ENCODE data around the gene NTSR1. TPM values are rescaled to one million over a fixed set of nuclear protein-coding genes. Genes with fewer than 3 reads are reported as not detected.

NTSR1 gene
- total RNA-seq, 2 donors from 2014 or later, result 0.14 TPM; not detected in 1

DNA sequence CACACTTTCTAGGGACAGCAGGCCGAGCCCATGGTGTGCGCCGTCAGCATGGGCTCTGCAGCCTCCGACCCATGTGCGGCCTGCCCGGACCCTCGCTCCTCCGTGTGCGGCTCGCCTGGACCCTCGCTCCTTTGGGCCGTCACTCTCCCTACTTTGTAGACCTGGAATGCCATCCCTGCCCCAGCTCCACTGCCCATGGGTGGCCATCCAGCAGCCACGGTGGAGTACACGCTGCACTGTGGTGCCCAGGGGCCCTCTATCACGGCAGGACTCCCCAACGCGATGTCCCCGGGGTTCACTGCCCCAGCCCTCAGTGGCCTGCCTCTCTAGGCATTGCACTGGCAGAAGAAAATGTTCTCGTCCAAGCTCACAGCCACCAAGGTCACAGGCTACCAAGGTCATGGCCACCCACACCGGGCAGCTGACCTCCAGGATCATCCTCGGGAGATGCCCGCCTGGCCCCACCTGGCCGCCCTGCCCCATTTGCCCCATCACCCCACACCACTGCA is 63.5 kb downstream of the NTSR1 start:
- no peak for DNase-seq (ENCODE audit: low spot score)
- intact Hi-C loops (cut with DNase I), result loop anchor here in 1 of 2 donors (5.0 to 10.0 kb wide), 3 partner anchors 97 to 1190 kb away; no protein-coding TSS in a partner anchor

DNA sequence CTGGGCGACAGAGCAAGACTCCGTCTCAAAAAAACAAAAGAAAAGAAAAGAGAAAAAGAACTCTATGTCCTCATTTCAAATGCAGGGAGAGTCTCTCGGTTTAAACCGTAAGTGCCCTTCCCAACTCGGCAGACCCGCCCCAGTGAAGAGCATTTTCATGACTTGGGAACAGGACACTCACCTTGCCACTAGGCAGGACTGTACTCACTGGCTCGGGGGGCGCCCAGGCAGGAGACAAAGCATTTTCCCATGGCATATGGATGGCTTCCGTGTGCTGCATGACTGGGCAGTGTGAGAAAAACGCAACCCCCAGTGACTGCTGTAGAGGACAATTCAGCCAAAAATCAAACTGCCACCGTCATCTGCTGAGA is 64.0 kb downstream of the NTSR1 start:
- intact Hi-C loops (cut with DNase I), result loop anchor here in 1 of 2 donors (5.0 to 10.0 kb wide), 3 partner anchors 98 to 1190 kb away; no protein-coding TSS in a partner anchor
- no peak for DNase-seq (ENCODE audit: low spot score)

DNA sequence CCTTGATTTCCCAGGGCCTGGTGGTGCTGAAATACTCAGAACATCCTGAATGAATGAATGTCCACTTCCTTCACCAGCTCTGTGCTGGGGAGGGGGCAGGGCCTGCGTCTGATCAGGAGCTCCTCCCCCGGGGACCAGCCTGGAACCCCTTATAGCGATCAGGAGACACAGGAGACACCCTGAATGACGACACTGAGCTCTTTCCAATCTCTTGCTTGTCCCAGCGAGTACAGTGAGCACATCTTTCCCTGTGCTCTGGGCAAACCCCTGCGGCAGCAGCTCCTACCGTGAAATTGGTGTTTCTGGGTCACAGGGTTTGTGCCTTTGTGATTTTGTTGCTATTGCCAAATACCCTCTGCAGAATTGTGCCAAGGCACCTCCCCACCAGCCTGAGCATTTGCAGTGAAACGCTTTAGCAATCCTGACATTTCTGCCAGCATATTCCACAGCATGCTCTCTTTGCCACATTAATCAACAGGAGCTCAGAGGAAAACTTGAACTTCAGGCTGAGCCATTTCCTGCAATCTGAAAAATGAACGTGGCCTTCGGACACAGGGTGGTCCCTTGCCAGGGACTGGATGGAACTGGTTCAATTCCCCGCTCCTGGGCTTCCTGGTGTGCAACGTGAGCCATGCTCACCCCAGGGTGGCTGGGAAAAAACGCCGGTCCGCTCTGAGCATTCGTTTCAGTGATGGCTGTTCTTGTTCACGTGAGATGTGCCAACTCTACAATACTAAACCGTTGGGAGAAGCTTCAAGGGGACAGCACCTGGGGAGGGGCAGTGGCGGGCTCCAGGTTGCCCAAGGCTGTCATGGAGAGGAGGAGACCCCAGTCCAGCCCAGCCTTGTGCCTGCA is 64.6 kb downstream of the NTSR1 start:
- intact Hi-C loops (cut with DNase I), result loop anchor here in 1 of 2 donors (5.0 to 10.0 kb wide), 3 partner anchors 98 to 1191 kb away; no protein-coding TSS in a partner anchor
- no peak for DNase-seq (ENCODE audit: low spot score)

DNA sequence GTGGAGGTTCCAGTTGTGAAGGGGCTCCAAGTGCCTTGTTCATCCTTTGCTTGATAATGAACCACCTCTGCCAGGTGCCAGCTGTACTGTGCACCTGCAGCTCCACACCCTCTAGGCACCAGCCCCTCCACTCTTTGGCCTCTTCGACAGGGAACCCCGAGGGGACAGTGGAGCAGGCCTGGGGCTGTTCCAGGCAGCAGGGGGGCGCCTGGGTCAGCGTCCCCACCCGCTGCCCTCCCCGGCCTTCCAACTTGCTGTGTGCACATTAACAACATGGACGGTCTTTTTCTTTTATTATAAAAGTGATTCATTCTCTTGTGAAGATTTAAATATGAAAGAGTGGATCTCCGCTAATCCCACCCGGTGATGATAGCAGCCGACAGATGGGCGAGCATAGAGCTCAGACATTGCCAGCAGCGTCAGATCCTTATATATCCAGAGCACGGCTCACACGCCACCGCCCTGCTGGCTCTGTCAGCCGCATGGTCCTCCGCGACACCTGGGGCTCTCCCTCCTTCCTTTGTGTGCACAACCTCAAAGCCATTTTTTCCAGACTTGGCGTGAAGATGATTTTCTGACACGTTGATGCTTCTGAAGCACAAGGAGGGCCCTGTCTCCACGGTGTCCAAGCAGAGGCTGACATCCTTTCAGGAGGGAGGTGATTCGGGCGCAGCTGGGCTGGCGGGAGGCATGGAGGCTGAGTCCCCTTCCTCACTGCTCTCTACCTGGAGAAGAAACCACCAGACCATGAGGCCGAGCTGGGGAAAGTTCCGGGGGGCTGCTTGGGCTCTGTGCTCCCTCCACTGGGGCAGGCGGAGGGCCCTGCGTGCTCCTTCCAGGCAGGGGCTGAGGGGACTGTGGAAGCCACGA is 65.4 kb downstream of the NTSR1 start:
- intact Hi-C loops (cut with DNase I), result loop anchor here in 1 of 2 donors (5.0 to 10.0 kb wide), 3 partner anchors 99 to 1192 kb away; no protein-coding TSS in a partner anchor
- no peak for DNase-seq (ENCODE audit: low spot score)

DNA sequence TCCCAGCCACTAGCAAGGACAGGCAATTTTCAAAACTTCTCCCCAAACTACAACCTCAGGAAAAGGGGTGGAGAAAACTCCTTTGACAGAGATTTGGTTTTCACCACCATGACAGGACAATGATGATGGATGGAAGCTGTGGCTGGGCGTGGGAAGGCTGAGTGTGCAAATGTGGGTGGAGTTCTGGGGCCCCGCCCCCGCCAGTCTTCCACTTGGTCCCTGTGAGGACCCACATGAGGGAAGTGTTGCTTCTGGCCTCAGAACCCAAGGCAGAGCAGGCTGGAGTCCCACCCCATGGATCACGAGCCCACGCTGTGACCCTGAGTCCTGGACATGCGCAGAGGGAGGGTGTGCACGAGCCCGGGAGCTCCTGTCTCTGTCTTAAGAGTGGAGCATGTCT is 66.1 kb downstream of the NTSR1 start:
- no peak for DNase-seq (ENCODE audit: low spot score)
- intact Hi-C loops (cut with DNase I), result loop anchor here in 1 of 2 donors (5.0 to 10.0 kb wide), 3 partner anchors 100 to 1192 kb away; no protein-coding TSS in a partner anchor

DNA sequence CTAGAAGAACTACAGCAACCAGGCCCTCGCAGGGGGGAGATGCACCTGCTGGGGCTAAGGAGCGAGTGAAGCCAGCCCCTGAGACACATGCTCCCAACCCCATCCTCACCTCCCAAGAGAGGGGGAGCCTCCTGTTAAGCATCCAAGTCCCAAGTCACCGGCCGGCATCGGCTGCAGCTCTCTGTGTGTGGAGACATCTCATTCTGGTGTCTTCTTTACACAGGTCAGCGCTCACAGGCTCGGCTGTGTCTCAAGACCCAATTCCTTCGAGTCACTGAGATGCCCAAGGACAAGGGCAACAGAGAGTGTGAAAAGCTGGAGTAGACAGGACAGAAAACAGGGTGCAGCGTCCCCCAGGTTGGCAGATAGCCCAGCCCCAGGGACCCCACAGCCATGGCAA is 66.6 kb downstream of the NTSR1 start:
- DNase-seq (ENCODE audit: low spot score), result no peak
- intact Hi-C loops (cut with DNase I), result loop anchor here in 1 of 2 donors (10.0 kb wide), 2 partner anchors 100 to 270 kb away; no protein-coding TSS in a partner anchor

DNA sequence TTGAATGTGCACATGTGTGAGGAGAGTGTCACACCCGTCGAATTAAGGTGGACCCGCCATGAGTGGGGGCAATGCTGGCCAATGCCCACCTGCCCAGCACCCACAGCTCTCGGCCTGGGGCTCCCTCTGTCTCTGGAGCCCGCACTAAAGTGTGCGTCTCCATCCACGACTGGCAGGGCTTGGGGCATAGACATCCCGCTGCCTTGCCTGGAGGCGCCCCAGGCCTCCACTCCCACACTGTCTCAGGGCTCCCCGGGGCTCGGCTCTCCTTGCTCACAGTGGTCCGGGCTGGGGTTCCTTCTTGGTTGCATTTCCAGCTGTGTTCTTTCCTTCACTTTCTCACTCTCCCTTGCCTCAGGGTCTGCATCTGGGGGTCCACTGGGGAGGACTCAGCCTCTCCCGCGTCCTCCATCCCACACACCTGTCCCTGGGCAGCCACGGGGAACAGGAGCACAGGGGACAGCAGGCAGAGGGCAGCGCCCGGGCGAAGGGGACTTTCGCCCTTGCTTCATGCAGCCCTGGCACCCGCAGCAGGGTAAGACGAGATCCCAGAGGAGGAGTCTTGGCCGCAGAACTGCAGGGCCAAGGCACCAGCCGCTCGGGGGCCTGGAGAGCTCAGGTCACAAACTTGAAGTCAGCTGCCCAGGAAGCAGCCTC is 67.5 kb downstream of the NTSR1 start:
- no peak for DNase-seq (ENCODE audit: low spot score)
- intact Hi-C loops (cut with DNase I), result loop anchor here in 1 of 2 donors (10.0 kb wide), 2 partner anchors 101 to 271 kb away; no protein-coding TSS in a partner anchor

DNA sequence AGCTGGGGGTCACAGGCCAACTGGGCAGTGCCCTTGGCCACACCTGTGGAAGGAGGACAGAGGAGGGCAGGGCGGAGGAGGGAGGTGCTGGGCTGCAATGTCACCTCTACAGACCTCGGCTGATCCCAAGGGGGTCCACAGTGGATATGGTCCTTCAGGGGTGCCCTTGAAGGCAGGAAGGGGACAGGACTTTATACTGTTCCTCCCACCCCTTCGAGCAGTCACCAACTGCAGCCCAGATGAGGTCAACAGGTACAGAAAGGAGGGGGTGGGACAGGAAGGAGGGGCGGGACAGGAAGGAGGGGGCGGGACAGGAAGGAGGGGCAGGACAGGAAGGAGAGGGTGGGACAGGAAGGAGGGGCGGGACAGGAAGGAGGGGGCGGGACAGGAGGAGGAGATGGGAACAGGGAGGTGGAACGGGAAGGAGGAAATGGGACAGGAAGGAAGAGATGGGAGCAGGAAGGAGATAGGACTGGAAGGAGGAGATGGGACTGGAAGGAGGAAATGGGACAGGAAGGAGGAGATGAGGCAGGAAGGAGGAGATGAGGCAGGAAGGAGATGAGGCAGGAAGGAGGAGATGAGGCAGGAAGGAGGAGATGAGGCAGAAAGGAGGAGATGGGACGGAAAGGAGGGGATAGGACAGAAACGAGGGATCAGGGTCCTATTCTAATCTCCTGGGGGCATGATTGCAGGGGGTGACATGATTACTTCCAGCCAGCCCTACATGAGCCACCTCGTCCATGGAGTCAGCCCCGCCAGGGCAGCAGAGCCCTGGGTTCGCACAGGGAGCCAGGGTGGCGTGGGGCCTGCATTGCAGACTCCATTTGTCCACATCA is 68.3 kb downstream of the NTSR1 start:
- intact Hi-C loops (cut with DNase I), result loop anchor here in 1 of 2 donors (10.0 kb wide), 2 partner anchors 102 to 272 kb away; no protein-coding TSS in a partner anchor

DNA sequence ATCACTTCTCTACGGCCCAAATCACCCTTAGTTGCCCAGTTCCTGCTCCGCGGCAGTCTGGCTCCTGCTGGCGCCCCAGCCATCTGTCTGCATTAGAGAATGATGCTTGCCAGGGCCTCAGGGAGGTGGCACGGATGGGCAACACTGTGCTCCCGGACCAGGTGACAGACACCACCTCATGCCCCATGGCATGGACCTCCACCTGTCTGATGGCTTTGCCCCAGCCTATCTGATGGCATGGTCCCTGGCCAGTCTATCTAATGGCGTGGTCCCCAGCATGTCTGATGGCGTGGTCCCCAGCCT is 68.8 kb downstream of the NTSR1 start:
- no peak for DNase-seq (ENCODE audit: low spot score)
- intact Hi-C loops (cut with DNase I), result loop anchor here in 1 of 2 donors (10.0 kb wide), 2 partner anchors 103 to 273 kb away; no protein-coding TSS in a partner anchor

More for the DNA sequence above, 68.3 kb downstream of the NTSR1 start:
- DNase-seq (ENCODE audit: low spot score), result no peak

DNA sequence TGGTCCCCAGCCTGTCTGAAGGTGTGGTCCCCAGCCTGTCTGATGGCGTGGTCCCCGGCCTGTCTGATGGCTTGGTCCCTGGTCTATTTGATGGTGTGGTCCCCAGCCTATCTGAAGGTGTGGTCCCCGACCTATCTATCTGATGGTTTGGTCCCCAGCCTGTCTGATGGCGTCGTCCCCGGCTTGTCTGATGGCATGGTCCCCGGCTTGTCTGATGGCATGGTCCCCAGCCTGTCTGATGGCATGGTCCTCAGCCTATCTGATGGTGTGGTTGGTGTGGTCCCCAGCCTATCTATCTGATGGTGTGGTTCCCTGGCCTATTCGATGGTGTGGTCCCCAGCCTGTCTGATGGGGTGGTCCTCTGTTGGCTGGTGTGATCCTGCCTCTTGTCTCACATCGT is 69.4 kb downstream of the NTSR1 start:
- DNase-seq (ENCODE audit: low spot score), result no peak
- intact Hi-C loops (cut with DNase I), result loop anchor here in 1 of 2 donors (10.0 kb wide), 2 partner anchors 103 to 273 kb away; no protein-coding TSS in a partner anchor

DNA sequence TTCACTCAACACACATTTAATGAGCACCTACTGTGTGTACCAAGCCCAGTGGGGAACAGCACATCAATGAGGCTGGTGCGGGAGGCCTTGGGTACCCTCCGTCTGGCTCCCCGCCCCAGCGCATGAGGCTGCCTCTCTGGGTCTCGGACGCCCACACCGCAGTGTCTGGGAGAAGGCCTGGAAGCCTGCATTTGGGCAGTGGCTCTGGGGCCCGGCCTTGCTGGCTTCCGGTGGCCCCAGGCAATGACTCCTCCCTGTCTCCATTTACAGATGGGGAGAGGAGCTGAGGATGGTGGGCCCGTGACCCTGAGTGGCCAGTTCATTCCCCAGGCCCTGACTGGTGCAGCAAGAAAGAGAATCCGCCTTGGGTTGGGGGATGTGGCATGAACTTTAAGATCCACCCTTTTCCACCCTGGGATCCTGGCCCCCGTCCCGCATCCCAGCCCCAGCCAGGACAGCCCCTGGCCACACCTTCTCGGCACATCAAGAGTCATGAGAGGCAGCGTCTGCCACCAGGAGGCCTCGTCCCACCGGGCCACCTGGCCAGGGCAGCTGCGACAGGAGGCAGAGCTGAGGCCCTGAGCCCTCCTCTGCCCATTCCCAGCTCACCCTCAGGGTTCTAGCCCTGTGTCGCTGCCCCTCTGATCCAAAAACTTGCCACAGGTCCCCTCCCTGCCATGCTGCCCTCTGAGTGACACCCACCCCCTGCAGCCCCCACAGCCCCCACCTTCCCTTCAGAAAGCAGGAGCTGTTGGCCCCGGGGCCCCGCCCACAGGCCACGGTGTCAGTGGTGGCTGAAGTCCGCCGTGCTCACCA is 70.2 kb downstream of the NTSR1 start:
- intact Hi-C loops (cut with DNase I), result loop anchor here in 1 of 2 donors (10.0 kb wide), 2 partner anchors 104 to 274 kb away; no protein-coding TSS in a partner anchor
- DNase-seq (ENCODE audit: low spot score), result no peak

DNA sequence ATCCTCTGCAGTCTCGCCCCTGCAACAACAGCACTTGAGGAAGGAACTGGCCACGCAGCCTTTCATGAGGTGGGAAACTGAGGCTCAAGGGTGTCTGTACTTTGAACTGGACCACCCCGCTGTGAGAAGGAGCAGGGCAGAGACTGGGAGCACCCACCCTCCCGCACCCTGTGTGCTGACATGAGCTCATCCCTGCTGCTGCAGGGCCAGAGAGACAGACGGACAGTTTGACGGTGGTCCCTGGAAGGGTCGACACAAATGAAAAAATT is 70.7 kb downstream of the NTSR1 start:
- no peak for DNase-seq (ENCODE audit: low spot score)
- intact Hi-C loops (cut with DNase I), result loop anchor here in 1 of 2 donors (10.0 kb wide), 2 partner anchors 105 to 275 kb away; no protein-coding TSS in a partner anchor

DNA sequence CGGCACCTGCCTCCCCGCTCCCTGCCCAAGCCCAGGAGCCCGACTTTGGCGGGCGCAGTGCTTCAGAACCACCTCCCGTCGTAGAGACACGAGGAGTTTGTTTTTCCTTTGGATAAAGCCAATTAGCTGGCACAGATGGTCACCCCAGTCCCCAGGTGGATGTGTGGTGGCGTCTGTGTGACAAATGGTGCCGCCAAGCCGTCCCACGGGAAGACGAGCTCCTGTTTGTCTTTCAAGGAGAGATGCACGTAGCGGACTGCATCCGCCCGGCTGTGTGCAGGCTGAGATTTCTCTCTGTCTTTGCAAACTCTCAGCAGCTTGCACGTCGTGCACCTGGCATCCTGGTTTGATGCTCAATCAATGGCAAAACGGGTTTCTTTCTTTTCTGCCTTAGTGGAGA is 71.6 kb downstream of the NTSR1 start:
- intact Hi-C loops (cut with DNase I), result no loop called here
- DNase-seq (ENCODE audit: low spot score), result no peak

DNA sequence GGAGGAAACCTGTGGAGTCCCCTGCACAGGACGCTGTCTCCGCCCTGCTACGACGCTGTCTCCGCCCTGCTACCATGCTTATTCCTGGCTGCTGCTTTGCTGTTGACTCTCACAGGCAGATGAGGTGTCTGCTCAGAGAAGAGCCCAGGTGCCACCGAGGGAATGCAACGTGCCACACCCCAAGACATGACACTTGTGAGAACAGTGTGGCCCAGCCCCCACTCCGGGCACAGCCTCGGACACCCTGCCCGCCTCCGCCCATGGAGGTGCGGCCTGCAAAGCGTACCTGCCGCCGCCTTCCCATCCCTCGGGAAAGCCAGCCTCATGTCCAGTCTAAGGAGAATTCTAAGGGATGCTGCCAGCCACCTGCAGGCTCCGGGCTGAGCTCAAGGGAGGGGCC is 72.1 kb downstream of the NTSR1 start:
- intact Hi-C loops (cut with DNase I), result no loop called here
- DNase-seq (ENCODE audit: low spot score), result no peak

DNA sequence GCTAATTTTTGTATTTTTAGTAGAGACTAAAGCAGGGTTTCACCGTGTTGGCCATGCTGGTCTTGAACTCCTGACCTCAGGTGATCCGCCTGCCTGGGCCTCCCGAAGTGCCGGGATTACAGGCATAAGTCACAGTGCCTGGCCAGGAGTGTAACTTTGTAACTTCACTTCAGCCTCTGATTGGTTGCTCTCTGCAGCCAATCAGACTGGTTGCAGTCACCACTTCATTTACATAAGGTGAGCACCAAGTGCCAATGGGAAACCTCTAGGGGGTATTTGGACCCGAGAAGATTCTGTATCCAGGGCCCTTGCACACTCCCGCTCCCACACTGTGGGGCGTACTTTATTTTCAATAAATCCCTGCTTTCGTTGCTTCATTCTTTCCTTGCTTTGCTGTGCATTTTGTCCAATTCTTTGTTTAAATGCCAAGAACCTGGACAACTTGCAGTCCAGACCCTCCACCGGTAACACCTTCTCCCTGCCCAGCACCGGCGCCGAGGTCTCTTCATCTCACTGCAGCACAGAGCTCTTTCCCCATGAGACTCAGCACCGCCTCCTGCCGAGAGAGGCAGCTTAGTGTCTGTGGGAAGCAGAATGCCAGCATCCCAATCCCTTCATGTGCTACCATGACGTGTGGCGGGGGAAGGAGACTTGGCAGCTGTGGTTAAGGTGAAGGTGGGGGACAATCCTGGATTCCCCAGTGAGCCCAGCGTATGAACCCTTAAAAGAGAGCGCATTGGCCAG is 73.7 kb downstream of the NTSR1 start:
- intact Hi-C loops (cut with DNase I), result no loop called here
- no peak for DNase-seq (ENCODE audit: low spot score)

DNA sequence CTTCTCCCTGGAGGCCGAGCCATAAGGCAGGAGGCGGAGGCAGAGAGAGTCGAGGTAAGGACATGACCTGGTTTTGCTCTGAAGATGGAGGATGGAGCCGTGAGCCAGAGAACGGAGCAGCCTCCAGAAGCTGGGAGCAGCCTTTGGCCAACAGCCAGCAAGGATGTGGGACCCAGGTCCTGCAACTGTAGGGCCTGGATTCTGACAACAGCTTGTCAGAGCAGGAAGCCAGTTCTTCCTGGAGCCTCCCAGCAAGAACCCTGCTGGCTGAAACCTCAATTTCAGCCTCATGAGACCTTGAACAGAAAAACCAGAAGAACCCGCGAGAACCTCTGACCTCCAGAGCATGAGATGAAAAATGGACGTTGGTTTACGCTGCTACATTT is 74.2 kb downstream of the NTSR1 start:
- no peak for DNase-seq (ENCODE audit: low spot score)
- intact Hi-C loops (cut with DNase I), result no loop called here

DNA sequence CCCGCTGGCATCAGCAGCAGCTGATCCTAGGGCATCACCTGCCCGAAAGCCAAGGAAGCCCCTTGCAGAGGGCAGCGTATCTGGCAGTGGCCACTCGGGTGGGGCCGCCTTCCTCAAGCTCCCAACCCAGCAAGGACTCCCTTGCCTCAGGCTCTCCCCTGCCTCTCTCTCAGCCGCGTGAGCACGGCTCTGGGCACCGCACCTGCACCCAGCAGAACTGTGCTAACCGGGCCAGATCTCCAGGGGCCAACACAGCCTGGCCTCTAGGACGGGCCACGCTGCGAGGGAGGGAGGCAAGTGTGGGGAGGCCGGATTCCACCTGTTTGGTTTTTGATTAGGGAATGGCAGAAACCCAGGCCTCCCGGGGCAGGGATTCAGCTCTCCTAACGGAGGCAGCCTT is 75.9 kb downstream of the NTSR1 start:
- intact Hi-C loops (cut with DNase I), result no loop called here
- no peak for DNase-seq (ENCODE audit: low spot score)

Data from posterior vena cava (tissue), 2 donors.